GM23248 (cell line): ENCODE measurements around the gene PRR15.

Source experiments
- EZH2 ChIP-seq: fragments of 200-600 bp; sonication (generic); IDR thresholded peaks from 2 replicates; pipeline ENCODE4 v1.6.1; 2018; ENCODE audit warnings: antibody characterized with exemption, mild to moderate bottlenecking; ENCODE audit not compliant: insufficient read depth, poor library complexity, severe bottlenecking
- EZH2phosphoT487 ChIP-seq: fragments of 200-600 bp; sonication (generic); IDR thresholded peaks from 2 replicates; pipeline ENCODE4 v1.6.1; 2018; ENCODE audit warnings: antibody characterized with exemption, moderate library complexity, mild to moderate bottlenecking, low read depth; ENCODE audit not compliant: insufficient read depth

DNA sequence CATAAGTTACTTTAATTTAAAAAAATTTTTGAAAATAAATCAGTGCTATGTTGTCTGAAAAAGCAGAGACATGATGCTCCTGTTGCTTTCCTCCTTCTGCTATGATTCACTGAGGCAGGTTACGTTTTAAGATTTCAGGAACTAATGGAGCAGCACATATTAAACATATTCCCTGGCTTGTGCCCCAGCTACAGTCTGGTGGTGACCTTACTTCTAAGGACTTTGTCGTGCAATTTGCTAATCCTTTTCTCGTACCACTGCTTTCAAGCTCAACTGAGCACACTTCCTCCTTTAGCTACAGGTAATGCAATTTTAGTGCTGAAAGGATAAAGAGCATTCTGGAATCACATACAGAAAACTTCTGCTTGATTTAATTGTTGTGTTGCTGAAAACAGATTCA, 16.2 kb upstream of the PRR15 start:
- no peak for TF ChIP-seq EZH2phosphoT487
- no peak for TF ChIP-seq EZH2
